Activated CD4-positive, alpha-beta T cell treated with anti-CD3 and anti-CD28 coated beads, Interleukin-2, amount 10 ng/mL, durations not matched to agents 24 days and 14 days (primary cell): ENCODE measurements around the gene HNRNPM. TPM values are rescaled to one million over a fixed set of nuclear protein-coding genes. Genes with fewer than 3 reads are reported as not detected.
"Not testable (repeated sequence)": the region's sequence is repeated elsewhere in the genome, so short reads cannot be mapped to it uniquely, and the experiment has no call there.

ENCODE experiments used
- DNase-seq: peaks from one replicate; pipeline ENCODE4 v3.0.0; 2022
- H3K27ac Mint-ChIP-seq: one replicate; pipeline ENCODE4 v1.8.0; 2022; ENCODE audit warnings: mild to moderate bottlenecking, mixed read lengths
- H3K27me3 Mint-ChIP-seq: one replicate; pipeline ENCODE4 v1.8.0; 2022; ENCODE audit warnings: mixed read lengths
- H3K36me3 Mint-ChIP-seq: one replicate; pipeline ENCODE4 v1.8.0; 2022; ENCODE audit warnings: low read depth, mild to moderate bottlenecking, mixed read lengths
- H3K4me1 Mint-ChIP-seq: one replicate; pipeline ENCODE4 v1.8.0; 2021; ENCODE audit warnings: mixed read lengths
- H3K4me3 Mint-ChIP-seq: one replicate; pipeline ENCODE4 v1.8.0; 2022; ENCODE audit warnings: mild to moderate bottlenecking, moderate library complexity, mixed read lengths
- H3K9me3 Mint-ChIP-seq: one replicate; pipeline ENCODE4 v1.8.0; 2021; ENCODE audit warnings: mixed read lengths
- intact Hi-C: fragments of 100-400 bp; cut with micrococcal nuclease; formaldehyde crosslinking; loops from one replicate; pipeline ENCODE4 v1.15.1; 2023
- total RNA-seq: library from RNA; stranded (reverse); gene quantifications from 2 replicates; pipeline ENCODE4 v1.2.3, GENCODE V29; 2022

HNRNPM gene
- total RNA-seq, 1 donor from 2014 or later: 349 TPM

DNA sequence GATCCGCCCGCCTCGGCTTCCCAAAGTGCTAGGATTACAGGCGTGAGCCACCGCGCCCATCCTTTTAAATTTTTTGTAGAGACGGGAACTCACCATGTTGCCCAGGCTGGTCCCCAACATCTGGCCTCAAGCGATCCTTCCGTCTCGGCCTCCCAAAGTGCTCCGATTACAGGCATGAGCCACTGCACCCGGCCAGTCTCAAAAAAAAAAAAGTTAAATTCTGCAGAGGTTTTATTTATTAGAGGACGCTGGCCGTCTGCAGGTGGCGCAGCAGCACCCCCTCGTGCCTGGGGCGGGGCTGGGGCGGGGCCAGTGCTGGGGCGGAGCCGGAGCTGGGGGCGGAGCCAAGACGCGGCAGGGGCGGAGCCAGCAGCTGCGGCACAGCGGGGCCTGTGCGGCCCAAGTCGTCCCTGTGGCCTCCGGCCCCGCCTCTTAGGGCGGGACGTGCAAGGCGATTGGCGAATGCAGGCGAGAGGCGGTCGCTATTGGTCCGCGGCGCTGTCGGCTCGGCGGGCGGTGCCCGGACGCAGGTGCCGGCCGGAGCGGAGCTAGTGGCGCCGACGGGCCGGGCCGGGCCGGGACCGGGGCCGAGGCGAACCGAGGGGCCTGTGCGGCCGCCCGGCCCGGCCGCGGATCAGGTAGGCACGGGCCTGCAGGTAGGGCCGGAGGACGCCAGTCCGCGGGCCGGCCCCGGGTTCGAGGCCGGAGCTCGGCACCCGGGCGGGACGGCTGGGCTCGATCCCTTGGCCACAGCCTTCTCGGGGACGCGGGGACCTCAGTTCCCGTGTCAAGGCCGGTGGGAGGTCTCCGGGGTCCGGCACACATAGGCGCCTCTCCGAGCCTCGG, 31.8 kb upstream of the HNRNPM start, which contains the start of gene MARCHF2:
Gene MARCHF2, plus strand, starts transcription at position 523 of the 846 bp plus-strand sequence. CDS start 8,536 bp downstream, outside the sequence.
- peak; percentile 99 for DNase-seq
- Mint-ChIP-seq H3K4me1 (peaks cover 8% of the 10 kb centered on the region), H3K4me3 (peak within 1 kb of the TSS; percentile 52), H3K36me3 (no peaks in the 10 kb centered on the region), H3K9me3 (no peaks in the 10 kb centered on the region), H3K27ac (peak within 1 kb of the TSS; percentile 29), H3K27me3 (no peaks in the 10 kb centered on the region)
- intact Hi-C loops: loop anchor here (1.0 to 2.0 kb wide), 4 partner anchors 23 to 166 kb away; partner anchors contain the start of genes HNRNPM and RAB11B

- Mint-ChIP-seq H3K4me1 (peaks cover 8% of the 10 kb centered on the region), H3K27me3 (no peaks in the 10 kb centered on the region), H3K9me3 (no peaks in the 10 kb centered on the region), H3K4me3 (peak overlapping the region; percentile 48), H3K27ac (no peak overlapping the region), H3K36me3 (no peaks in the 10 kb centered on the region)
- intact Hi-C loops: loop anchor here (1.0 to 2.0 kb wide), 4 partner anchors 23 to 165 kb away; partner anchors contain the start of genes HNRNPM and RAB11B
- DNase-seq: no peak
These were observed 31.2 kb upstream of the HNRNPM start for GRCh38 chr19:8413629-8413995.

GRCh38 chr19:8416796-8417195, 28.0 kb upstream of the HNRNPM start:
- no peak for DNase-seq
- H3K27me3 Mint-ChIP-seq: no peaks in the 10 kb centered on the region
- no peaks in the 10 kb centered on the region for H3K9me3 Mint-ChIP-seq
- peaks cover 6% of the 10 kb centered on the region for H3K4me1 Mint-ChIP-seq
- H3K27ac Mint-ChIP-seq: no peak overlapping the region
- no peaks in the 10 kb centered on the region for H3K36me3 Mint-ChIP-seq
- no peak overlapping the region for H3K4me3 Mint-ChIP-seq
- intact Hi-C loops: no loop called here

GRCh38 chr19:8421484-8422461, 23.0 kb upstream of the HNRNPM start:
- no peak overlapping the region for H3K4me3 Mint-ChIP-seq
- H3K27me3 Mint-ChIP-seq: no peaks in the 10 kb centered on the region
- H3K36me3 Mint-ChIP-seq: peaks cover 5% of the 10 kb centered on the region
- no peak overlapping the region for H3K27ac Mint-ChIP-seq
- no peak for DNase-seq
- intact Hi-C loops: no loop called here
- no peaks in the 10 kb centered on the region for H3K9me3 Mint-ChIP-seq
- H3K4me1 Mint-ChIP-seq: no peaks in the 10 kb centered on the region

DNA sequence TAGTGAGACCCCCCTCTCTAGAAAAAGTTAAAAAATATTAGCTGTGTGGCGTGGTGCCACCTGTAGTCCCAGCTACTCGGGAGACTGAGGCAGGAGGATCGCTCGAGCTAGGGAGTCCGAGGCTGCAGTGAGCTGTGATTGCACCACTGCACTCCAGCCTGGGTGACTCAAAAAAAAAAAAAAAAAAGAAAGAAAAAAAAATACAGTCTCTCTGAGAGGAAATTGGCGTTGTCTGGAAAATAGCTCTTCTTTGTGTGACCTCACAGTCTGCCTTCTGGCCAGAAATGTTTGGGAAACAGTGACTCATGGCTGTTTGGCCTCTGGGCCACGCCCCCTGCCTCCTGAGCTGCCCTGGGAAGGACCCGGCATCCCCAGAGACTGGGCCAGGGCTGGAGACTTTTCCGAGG, 21.0 kb upstream of the HNRNPM start:
- no peaks in the 10 kb centered on the region for H3K9me3 Mint-ChIP-seq
- H3K4me3 Mint-ChIP-seq: no peak overlapping the region
- no peak for DNase-seq
- no peaks in the 10 kb centered on the region for H3K27me3 Mint-ChIP-seq
- H3K27ac Mint-ChIP-seq: peak overlapping the region; percentile 37
- peaks cover 5% of the 10 kb centered on the region for H3K36me3 Mint-ChIP-seq
- H3K4me1 Mint-ChIP-seq: no peaks in the 10 kb centered on the region
- intact Hi-C loops: no loop called here

DNA sequence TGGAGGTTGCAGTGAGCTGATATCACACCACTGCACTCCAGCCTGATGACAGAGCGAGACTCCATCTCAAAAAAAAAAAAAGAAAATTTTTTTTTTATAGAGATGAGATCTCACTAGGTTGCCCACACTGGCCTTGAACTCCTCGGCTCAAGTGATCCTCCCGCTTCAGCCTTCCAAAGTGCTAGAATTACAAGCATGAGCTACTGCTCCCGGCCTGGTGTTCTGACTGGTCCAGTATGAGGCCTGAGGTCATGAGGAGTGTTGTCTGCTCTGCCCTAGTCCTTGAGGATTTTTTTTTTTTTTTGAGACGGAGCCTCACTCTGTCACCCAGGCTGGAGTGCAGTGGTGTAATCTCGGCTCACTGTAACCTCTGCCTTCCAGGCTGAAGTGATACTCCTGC, 19.4 kb upstream of the HNRNPM start:
- H3K36me3 Mint-ChIP-seq, H3K4me1 Mint-ChIP-seq, H3K4me3 Mint-ChIP-seq, intact Hi-C loops, H3K27me3 Mint-ChIP-seq, H3K27ac Mint-ChIP-seq, H3K9me3 Mint-ChIP-seq, DNase-seq: not testable (repeated sequence)

GRCh38 chr19:8426283-8426682, 18.5 kb upstream of the HNRNPM start:
- no peaks in the 10 kb centered on the region for H3K27me3 Mint-ChIP-seq
- no peak overlapping the region for H3K27ac Mint-ChIP-seq
- no peak for DNase-seq
- no peaks in the 10 kb centered on the region for H3K9me3 Mint-ChIP-seq
- no peaks in the 10 kb centered on the region for H3K4me1 Mint-ChIP-seq
- H3K36me3 Mint-ChIP-seq: peaks cover 8% of the 10 kb centered on the region
- H3K4me3 Mint-ChIP-seq: no peak overlapping the region
- intact Hi-C loops: no loop called here

DNA sequence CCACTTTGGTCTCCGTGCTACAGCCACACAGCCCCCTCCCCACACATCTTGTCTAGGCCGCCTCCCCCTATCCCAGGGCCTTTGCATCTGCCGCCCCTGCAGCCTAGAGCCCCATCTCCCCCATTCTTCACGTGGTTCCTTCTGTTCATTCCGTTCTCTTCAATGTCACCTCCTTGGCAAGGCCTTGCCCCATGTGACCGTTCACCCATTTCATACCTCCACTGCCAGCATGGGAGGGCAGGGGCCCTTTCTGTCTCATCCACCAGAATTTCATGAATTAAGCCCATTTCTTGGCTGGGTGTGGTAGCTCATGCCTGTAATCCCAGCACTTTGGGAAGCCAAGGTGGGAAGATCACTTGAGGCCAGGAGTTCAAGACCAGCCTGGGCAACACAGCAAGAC, 15.7 kb upstream of the HNRNPM start:
- Mint-ChIP-seq H3K9me3 (no peaks in the 10 kb centered on the region), H3K36me3 (peaks cover 6% of the 10 kb centered on the region), H3K4me3 (no peak overlapping the region), H3K27ac (no peak overlapping the region), H3K27me3 (no peaks in the 10 kb centered on the region), H3K4me1 (no peaks in the 10 kb centered on the region)
- intact Hi-C loops: no loop called here
- DNase-seq: no peak

- Mint-ChIP-seq H3K9me3 (no peaks in the 10 kb centered on the region), H3K4me1 (no peaks in the 10 kb centered on the region), H3K27ac (no peak overlapping the region), H3K36me3 (peaks cover 6% of the 10 kb centered on the region), H3K4me3 (no peak overlapping the region), H3K27me3 (no peaks in the 10 kb centered on the region)
- intact Hi-C loops: no loop called here
- no peak for DNase-seq
These were observed 14.9 kb upstream of the HNRNPM start for GRCh38 chr19:8429826-8430225.

GRCh38 chr19:8430650-8431049, 14.1 kb upstream of the HNRNPM start:
- peaks cover 1% of the 10 kb centered on the region for H3K4me1 Mint-ChIP-seq
- H3K27me3 Mint-ChIP-seq: no peaks in the 10 kb centered on the region
- intact Hi-C loops: no loop called here
- no peak overlapping the region for H3K4me3 Mint-ChIP-seq
- H3K36me3 Mint-ChIP-seq: peaks cover 8% of the 10 kb centered on the region
- DNase-seq: no peak
- H3K9me3 Mint-ChIP-seq: no peaks in the 10 kb centered on the region
- H3K27ac Mint-ChIP-seq: no peak overlapping the region

DNA sequence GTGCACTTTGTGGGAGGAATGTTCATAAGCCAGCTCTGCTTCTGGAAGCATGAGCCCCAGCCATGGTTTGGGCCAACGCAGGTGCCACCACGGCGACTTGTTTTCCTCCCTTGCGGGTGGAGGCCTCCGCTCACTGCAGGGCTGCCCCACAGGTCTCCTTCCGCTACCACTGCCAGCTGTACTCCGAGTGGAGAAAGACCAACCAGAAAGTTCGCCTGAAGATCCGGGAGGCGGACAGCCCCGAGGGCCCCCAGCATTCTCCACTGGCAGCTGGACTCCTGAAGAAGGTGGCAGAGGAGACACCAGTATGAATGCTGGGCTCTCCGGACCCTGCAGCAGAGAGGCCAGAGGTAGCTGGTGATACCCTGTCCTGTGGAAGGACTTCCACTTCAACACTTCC, 6.5 kb upstream of the HNRNPM start:
- no peak overlapping the region for H3K4me3 Mint-ChIP-seq
- H3K9me3 Mint-ChIP-seq: no peaks in the 10 kb centered on the region
- intact Hi-C loops: no loop called here
- H3K27me3 Mint-ChIP-seq: no peaks in the 10 kb centered on the region
- no peak for DNase-seq
- H3K27ac Mint-ChIP-seq: no peak overlapping the region
- H3K4me1 Mint-ChIP-seq: peaks cover 4% of the 10 kb centered on the region
- peaks cover 2% of the 10 kb centered on the region for H3K36me3 Mint-ChIP-seq

- intact Hi-C loops: loop anchor here (10.0 kb wide), 1 partner anchor 133 kb away; the partner anchor contains the start of gene MYO1F
- H3K9me3 Mint-ChIP-seq: no peaks in the 10 kb centered on the region
- no peak overlapping the region for H3K4me3 Mint-ChIP-seq
- H3K27ac Mint-ChIP-seq: no peak overlapping the region
- DNase-seq: no peak
- H3K4me1 Mint-ChIP-seq: peaks cover 10% of the 10 kb centered on the region
- H3K27me3 Mint-ChIP-seq: no peaks in the 10 kb centered on the region
- H3K36me3 Mint-ChIP-seq: peaks cover 17% of the 10 kb centered on the region
These were observed 2.8 kb upstream of the HNRNPM start for GRCh38 chr19:8441725-8442544.

GRCh38 chr19:8444140-8444676, 567 bp upstream of the HNRNPM start:
- intact Hi-C loops: loop anchor here (1.0 to 10.0 kb wide), 4 partner anchors 31 to 131 kb away; partner anchors contain the start of genes MARCHF2, MYO1F, RAB11B and ZNF414
- H3K9me3 Mint-ChIP-seq, DNase-seq, H3K27me3 Mint-ChIP-seq: not testable (repeated sequence)
- peak overlapping the region; percentile 96 for H3K4me3 Mint-ChIP-seq
- H3K4me1 Mint-ChIP-seq: peaks cover 22% of the 10 kb centered on the region
- H3K36me3 Mint-ChIP-seq: peaks cover 29% of the 10 kb centered on the region
- peak overlapping the region; percentile 99 for H3K27ac Mint-ChIP-seq
